ENCODE results near the gene RUBCN.
"Not testable (repeated sequence)": the region's sequence is repeated elsewhere in the genome, so short reads cannot be mapped to it uniquely, and the experiment has no call there.

- not testable (repeated sequence) for TF ChIP-seq POLR2A, CTCF (IDR thresholded peaks at IDR 0.05)
These were observed 5.2 kb downstream of the RUBCN start for GRCh38 chr3:197731483-197731882.
